Measurements from ENCODE around the gene ROBO1.
"Not testable (repeated sequence)": the region's sequence is repeated elsewhere in the genome, so short reads cannot be mapped to it uniquely, and the experiment has no call there.

ROBO1 gene

DNA sequence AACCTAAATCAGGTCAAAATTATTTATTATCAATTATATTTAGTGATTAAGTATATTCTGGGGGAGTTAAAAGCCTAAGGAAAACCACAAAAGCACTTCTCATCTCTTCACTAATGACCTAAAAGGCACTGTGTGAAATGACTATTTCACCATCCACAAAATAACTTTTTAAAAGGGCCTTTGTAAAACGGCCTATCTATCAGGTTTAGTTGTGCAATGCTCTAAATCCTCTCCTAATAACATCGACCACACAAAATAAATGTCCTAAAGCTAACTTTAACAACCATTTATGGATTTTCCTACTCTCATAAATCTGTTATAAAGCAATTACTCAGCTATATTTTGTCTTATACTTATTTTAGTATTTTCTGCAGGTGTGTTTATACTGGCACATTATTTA, 1066.3 kb downstream of the ROBO1 start:
- DNase-seq (ENCODE audit: low read depth in 2 of 2) = no peak

DNA sequence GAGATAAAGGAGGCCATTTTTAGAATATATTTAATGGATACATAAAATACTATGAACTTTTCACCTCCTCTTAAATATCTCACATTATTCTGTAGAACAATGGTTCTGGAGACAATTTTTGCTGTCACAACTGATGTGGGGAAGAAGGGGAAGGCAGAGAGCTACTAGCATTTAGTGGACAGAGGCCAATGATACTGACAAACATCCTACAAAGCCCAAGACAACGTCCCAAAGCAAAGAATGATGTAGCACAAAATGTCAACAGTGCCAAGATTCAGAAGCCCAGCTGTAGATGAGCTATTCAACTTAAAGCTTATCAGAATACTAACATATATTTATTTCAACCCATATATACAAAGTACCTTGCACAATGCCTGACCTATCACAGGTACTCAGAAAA, 1069.4 kb downstream of the ROBO1 start:
- DNase-seq (ENCODE audit: low read depth in 2 of 2) = no peak

DNA sequence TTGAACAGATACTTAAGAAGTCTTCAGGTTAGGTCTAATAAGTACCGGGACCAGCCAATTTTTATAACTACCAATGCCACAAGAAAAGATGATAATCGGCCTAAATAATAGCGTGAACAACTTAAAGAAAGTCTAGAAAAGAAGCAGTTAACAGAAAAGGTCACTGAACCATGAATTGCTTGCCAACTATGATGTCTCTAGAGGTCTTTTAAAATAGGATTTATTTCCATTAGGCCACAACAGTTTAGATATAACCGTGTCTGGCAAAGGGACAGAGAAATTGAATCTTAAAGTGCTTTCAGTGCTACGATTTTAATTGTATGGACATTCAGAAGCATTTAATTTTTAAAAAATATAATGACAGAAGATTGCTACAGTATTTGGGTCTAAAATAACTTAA, 1070.4 kb downstream of the ROBO1 start:
- DNase-seq (ENCODE audit: low read depth in 2 of 2) = no peak

DNA sequence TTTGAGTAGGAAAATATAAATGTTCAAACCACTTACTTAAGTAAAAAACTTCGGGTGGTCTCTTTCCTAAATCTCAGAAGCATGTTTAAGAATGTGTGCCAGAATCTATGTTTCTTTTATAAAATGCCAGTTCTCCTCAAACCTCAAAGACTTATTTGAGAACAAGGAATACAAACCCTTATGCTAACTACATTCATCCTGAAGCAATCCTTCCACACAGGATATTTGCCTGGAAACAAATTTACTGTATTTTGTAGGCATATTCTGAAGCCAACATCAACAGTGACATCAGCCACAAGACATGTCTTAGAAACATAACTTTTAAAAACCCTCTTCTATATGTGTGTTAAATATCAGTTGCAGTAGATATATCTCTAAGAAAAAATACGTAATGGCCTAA, 1077.0 kb downstream of the ROBO1 start:
- DNase-seq (ENCODE audit: low read depth in 2 of 2) = no peak

DNA sequence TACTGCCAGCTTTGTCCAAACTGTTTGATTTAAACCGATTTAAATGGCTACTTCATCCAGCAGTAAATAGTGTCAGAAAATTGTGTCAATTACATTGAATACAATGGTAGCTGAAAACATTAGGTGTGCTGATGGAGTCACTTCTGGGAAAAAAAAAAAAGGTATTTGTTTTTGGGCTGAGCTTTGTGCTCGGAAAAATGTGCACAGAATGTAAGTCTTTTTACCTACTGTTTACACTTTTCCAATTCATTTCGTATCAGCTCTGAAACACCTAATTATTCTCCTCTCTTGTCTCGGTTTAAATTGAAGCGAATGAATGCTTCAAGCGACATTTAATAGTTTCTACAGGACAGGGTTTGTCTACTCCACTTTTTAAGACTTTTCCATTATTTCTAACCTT, 1078.4 kb downstream of the ROBO1 start:
- DNase-seq (ENCODE audit: low read depth in 2 of 2) = no peak

- DNase-seq (ENCODE audit: low read depth in 2 of 2) = no peak
Measured at GRCh38 chr3:78687520-78687919, 1080.3 kb downstream of the ROBO1 start.

DNA sequence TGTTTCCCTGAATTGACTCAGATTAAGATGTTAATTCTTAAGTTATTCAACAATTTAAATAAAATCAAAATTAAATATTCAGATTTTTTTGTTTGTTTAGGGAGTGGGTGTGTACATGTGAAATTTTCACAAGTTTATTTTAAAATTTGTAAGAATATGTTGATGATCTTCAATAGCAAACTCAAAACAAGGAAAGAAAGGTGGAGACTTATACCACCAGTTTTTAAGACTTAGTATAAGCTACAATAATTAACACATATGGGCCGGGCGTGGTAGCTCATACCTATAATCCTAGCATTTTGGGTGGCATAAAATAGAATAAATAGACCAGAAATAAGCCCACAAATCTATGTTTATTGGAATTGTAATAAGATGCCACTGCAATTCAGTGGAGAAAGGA, 1084.5 kb downstream of the ROBO1 start:
- no peak for DNase-seq (ENCODE audit: low read depth in 2 of 2)

DNA sequence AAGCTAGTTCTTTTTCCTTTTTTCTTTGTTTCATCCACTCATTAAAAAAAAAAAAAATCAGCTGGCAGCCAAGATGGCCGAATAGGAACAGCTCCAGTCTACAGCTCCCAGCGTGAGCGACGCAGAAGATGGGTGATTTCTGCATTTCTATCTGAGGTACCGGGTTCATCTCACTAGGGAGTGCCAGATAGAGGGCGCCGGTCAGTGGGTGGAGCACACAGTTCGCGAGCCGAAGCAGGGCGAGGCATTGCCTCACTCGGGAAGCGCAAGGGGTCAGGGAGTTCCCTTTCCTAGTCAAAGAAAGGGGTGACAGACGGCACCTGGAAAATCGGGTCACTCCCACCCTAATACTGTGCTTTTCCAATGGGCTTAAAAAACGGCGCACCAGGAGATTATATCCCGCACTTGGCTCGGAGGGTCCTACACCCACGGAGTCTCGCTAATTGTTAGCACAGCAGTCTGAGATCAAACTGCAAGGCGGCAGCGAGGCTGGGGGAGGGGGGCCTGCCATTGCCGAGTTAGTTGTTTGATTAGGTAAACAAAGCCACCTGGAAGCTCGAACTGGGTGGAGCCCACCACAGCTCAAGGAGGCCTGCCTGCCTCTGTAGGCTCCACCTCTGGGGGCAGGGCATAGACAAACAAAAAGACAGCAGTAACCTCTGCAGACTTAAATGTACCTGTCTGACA, 1092.5 kb downstream of the ROBO1 start:
- DNase-seq (ENCODE audit: low read depth in 2 of 2) = not testable (repeated sequence)

- no peak for DNase-seq (ENCODE audit: low read depth in 2 of 2)
Measured at GRCh38 chr3:78670746-78671145, 1097.1 kb downstream of the ROBO1 start.

GRCh38 chr3:78670094-78670493, 1097.7 kb downstream of the ROBO1 start:
- no peak for DNase-seq (ENCODE audit: low read depth in 2 of 2)

GRCh38 chr3:78668302-78668701, 1099.5 kb downstream of the ROBO1 start:
- no peak for DNase-seq (ENCODE audit: low read depth in 2 of 2)

DNA sequence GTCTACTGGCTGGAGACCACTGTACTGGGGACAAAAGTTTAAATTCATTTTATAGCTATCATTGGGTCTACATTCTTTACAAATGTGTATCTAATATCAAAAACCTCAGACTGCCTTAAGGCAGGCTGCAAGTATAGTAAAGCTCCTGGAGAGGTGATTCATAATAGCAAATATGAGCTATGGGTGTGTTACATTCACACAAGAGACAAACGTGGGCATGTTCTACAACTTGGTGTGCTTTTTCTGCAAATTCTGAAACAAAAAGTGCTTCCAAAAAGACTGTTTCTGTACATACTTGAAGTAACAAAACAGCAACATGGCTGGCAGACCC, 1101.4 kb downstream of the ROBO1 start:
- DNase-seq (ENCODE audit: low read depth in 2 of 2) = no peak

DNA sequence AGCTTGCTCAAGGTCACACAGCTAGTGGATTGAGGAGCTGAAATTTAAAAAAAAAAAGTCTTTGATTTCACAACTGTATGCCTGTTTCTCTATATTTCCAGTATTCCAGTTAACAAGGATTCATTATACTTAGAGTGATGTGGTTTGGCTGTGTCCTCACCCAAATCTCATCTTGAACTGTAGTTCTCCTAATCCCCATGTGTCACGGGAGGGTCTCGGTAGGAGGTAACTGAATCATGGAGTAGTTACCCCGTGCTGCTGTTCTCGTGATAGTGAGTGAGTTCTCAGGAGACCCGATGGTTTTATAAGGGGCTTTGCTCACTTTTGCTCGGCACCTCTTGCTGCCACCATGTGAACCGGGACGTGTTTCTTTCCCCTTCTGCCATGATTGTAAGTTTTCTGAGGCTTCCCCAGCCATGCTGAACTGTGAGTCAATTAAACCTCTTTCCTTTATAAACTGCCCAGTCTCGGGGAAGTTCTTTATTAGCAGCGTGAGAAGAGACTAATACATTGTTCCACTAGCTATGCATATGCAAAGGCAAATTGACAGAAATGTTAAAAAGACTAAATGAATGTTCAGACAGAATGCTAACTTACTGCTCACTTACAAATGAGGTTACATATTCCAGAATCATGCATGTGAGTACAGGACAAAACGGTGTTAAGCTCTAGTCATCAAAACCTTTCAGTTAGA, 1101.9 kb downstream of the ROBO1 start:
- DNase-seq (ENCODE audit: low read depth in 2 of 2) = no peak

- no peak for DNase-seq (ENCODE audit: low read depth in 2 of 2)
Measured at GRCh38 chr3:78665101-78665500, 1102.7 kb downstream of the ROBO1 start.

DNA sequence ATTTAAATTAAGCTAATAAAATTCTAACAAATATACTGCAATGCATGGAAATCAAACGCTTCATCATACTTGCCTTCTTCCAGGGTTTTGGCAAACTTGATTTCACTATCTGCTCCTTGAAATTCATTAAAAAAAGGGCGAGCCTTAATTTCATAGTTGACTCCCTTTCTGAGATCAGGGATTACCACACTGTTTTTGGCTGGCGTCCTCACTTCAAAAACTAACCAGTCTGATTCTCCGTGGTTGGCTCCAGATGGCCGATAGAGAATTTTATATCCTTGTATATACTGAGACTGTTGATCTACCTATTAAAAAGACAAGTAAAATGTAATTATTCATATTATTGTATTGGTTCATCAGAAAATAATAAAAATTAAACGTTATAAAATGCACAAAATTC, 1106.8 kb downstream of the ROBO1 start:
- no peak for DNase-seq (ENCODE audit: low read depth in 2 of 2)

DNA sequence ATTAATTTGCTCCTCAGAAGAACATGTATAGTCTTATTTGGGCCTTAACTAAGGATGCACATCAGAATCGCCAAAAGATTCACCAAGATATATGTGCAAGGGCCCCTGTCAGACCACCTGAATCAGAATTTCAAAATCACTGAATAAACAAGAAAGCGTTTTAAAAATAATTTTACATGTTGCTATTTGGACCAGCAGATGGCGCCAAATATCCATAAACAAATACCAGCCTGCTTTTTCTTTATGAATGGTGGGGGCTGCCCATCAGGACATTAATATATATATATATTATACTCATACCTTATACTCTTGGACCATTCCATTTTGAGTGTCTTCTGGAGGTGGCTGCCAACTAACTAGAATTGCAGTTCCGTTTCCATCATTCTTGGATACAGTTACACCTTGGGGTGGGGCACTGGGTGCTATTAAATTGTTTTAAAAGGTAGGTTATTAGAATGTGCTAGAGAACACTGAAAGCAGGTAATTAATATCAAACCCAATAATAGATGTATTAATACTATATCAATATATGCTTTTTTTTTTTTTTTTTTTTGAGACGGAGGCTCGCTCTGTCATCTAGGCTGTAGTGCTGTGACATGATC, 1108.3 kb downstream of the ROBO1 start:
- no peak for DNase-seq (ENCODE audit: low read depth in 2 of 2)

DNA sequence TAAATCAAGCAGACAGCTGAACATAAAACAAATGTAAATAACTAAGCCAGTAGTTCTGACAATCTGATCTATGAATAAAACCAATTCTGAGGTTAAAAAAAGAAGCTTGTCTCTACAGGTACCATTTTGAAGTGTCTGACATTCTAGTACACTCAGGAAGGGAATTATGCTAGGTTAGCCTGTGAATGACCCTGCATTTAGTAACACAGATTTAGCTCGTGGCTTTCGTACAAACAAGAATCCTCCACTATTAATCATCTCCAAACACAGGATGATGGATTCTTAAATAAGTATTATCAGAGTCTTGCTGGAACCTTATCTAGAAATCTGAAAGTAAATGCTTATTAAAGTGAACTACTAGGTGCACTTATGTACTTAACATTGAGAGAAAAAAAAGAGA, 1120.1 kb downstream of the ROBO1 start:
- no peak for DNase-seq (ENCODE audit: low read depth in 2 of 2)

DNA sequence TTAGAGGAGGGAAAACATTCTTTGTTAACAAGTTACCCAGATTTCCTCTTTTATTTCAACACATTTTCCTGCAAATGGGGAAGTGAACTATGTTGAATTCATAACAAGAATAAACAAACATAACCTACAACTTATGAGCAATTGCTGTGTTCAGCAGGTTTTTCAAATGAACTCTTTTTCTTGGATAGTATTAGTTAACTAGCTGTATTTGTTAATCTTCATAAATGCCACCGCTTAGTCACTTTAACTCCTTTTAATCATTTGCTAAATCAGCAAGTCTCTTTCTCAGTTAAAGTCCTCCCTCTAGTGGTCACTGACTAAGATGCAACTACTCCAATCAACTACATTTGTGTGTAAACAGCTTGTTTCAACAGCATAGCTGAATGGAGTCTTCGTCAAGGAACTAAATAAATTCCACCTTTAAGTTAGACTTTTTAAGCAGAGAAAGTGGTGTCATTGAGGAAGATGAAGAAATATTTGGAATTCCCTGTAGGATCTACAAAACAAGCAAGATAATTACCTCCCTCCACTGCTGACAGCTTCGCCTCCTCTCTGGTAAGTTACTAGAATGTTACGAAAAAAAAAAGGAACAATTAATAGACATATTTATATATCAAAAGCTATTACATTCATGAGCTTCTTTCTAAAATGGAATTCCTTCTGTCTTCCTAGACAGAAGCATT, 1122.0 kb downstream of the ROBO1 start:
- no peak for DNase-seq (ENCODE audit: low read depth in 2 of 2)

DNA sequence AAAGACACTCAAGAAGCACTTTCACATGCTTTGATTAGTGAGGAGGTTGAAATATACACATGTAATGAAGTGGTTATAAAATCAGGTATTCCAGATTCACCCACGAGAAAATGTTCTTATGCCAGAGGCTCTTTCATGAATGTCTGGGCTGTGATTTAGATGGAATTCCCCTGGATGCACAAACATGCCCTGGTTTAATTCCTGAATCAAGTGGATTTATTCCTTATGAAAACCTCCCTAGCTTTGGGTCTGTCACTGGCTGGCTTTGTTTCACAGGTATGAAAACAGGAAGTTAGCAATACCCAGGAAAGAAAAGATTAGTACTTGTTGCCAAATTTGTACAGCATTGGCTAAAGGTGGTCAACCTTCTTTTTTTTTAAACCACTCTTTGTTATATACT, 1123.0 kb downstream of the ROBO1 start:
- DNase-seq (ENCODE audit: low read depth in 2 of 2) = no peak

GRCh38 chr3:78642226-78643035, 1125.4 kb downstream of the ROBO1 start:
- no peak for DNase-seq (ENCODE audit: low read depth in 2 of 2)

- DNase-seq (ENCODE audit: low read depth in 2 of 2) = no peak
Measured at GRCh38 chr3:78641703-78642102, 1126.1 kb downstream of the ROBO1 start.

DNA sequence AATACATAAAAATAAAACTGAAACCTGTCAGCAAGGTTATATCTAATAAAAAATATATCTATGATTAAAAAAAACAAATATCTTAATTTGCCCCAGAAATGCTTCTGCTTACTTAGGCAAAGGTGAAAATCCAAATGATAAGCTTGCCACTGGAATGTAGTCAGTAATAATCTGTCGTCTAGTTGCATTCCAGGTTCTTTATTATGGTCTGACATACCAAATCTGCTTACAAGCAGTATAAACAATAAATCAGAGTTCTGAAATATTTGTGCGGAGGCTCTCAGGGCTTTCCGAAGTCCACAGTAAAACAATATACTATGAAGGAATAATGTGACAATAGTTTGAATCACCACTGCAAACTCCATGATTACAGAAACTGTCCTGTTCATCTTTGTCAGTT, 1133.5 kb downstream of the ROBO1 start:
- DNase-seq (ENCODE audit: low read depth in 2 of 2) = no peak
